ENCODE data around the gene PDRG1.
"Not testable (repeated sequence)": the region's sequence is repeated elsewhere in the genome, so short reads cannot be mapped to it uniquely, and the experiment has no call there.

PDRG1 gene

DNA sequence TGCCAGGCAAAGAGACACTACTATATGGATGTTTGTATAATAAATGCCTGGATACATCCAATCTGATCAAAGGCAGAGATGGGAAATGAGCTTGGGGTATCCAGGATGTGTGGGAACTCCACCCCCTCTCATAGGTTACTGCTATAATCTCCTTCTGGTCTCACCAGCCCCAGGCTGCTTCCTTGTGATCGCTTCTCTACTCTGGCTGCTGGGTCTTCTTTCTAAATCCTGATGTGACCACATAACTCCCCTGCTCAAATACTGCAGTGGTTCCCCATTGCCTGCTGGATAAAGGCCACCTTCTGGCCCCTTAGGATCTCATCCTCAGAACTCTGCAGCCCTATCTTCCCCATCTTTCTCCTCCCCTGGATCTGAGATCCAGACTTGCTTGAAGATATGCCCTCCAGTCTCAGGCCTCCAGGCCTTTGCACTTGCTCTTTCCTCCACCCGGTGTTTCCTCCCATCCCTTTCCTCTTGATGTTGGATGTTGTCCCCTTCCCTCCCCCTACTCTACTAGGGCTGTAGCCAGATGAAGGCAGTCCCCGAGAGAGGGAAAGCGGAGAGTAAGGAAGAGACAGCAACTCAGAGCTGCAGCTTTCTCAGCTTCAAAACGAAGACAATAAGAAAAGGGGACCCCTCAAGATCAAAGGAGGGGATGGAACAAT is 15.3 kb upstream of the PDRG1 start:
- no peak for DNase-seq

DNA sequence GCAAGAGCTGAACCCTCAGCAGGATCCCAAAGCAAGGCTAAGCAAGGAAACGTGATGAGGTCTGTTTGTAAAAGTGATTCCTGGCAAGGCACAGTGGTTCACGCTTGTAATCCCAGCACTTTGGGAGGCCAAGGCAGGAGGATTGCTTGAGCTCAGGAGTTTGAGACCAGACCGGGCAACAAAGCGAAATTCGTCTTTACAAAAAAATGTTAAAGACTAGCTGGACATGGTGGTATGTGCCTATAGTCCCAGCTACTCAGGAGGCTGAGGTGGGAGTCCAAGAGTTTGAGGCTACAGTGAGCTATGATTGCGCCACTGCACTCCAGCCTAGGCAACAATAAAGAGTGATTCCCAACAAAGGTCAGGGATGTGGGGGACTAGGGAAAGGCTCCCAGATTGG is 12.0 kb upstream of the PDRG1 start:
- no peak for DNase-seq

DNA sequence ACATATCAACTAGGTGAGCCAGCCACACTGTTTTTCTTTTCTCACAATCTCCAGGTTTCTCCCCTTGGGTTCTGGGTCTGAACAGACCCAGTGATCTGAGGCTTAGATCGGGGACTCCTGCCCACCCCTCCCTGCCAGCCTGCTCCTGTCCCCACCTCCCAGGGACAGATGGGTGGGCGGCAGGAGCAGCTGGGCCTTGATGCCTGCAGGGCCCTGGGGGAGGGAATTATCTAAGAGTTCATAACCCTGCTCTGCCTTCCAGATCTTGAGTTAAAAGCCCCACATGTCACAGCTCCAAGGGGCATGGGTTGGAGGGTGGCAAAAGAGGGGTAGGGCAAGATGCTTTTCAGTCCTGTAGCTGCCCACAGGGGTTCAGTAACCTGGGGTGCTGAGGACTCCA is 10.9 kb upstream of the PDRG1 start:
- DNase-seq: no peak

DNA sequence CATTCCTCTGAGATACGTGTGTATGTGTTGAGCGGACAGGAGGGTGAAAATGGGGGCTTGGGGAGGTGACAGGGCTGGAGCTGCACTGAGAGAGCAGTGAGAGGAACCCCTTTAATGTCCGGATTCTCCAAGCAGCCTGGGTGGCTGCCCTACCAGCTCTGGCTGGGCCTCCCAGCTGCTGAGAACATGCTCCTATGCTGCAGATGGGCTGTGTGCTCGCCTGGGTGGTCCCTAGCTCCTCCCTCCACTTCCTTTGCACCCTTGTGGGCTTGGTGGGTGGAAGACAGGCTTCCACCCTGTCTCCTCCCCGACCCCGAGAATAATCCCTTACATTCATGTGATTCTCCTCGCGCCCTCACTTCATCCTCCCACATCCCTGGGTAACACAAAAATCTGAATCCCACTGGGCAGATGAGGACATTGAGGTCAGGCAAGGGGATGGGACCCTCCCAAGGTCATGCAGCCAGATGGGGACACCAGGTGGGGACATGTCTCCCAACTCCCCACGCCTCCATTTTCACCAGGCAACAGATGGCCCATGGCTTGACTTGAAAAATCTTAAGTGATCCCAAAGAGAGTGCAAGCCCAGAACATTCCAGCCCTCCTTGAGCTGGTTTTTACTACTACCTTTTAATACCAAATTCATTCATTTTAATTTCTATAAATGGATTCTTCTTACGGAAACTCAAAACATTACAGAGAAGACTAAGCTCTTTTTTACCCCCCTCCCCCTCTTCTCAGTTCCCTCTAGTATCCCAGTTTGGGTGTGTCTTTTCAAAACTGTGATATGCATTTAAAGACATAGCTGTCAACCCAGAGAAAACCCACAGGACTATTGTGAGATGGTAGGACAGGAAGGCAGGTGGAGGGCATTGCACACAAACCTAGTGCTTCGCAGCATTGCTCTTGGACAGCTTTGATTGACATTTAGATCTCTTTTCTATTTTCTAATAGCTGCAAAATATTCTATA is 5.0 kb upstream of the PDRG1 start:
- DNase-seq: no peak

DNA sequence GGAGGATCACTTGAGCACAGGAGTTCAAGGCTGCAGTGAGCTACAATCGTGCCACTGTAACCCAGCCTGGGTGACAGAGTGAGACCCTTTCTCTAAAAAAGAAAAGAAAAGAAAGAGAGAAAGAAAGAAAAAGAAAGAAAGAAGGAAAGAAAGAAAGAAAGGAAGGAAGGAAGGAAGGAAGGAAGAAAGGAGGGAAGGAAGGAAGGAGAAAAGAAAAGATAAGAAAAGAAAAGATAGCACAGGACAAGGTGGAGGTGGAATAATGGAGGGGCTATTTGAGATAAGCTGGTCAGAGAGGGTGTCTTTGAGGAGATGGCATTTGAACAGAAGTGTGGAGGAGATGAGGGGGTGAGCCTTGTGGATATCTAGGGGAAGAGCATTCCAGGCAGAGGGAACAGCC is 2.7 kb upstream of the PDRG1 start:
- no peak for DNase-seq

DNA sequence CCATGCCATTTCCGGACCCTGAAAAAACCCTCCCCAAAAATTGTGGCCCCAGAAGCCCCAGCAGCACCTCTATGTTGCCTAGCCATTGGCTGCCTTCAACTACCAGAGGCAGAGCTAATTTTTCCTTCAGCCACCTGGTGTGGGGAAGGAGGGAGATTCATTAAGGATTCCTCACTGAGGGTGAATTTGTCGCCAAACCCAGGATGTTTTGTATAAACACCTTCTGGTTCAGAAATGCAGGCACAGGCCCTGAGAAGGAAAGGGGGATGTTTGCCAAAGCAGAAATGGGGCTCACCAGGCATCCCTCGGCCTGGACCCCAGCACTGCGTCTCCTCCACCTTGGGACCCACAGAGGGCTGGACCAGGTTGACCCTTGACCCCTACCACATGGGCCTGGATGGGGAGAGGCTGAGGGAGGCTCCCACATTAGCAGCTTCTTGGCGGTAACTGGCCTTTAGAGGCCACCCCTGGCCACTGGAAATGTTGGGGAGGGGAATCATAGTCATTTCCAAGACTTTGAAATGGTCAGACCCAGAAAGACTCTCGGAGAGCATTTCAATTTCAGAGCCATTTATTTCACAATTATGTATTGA is 1.8 kb upstream of the PDRG1 start:
- DNase-seq: no peak

DNA sequence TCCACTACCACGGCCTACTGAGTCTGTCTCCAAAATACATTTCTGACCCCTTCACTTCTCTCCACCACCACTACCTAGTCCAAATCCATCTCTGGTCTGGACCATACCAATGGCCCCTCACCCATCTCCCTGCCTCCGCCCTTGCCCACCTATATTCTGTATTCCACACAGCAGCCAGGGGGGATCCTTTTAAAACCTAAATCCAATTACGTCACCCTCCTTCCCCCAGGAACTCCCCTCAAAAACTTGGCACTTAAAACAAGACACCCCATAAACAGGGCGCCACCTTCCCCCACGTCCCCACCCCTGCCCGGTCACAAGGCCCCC is 680 bp downstream of the PDRG1 start:
- DNase-seq: no peak

DNA sequence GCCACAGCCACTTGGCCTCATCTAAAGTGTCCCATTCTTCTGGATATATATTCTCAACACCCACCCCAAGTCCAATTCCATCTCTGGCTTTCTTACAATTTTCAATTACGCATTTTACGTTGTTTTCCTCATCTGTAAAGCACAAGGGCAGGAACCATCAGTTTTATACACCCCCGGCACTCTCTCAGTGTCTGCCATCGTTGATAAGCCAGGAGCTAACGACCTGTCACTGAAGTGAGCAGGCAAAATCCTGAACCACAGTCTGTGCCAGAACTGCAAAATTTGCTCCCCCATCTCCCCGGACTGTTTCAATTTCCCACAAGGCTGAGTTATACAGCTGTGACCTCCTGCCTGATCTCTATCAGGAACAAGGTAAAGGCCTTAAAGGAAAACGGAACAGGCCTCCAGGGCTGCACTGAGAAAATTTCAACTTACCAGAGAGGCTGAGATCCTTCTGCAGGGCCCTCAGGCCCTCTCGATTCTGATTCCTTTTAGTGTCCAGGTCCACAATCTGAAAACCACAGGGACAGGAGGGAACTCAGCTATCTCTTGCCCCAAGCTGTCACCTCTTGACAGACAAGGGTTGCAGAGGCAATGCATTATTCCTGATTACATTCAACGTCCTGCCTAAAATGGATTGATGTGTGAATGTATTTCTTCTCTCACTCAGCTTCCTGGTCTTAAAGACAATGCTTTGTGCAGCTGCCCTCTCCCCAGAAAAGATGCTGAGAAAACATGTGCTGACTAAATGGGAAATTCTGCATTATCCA is 1.8 kb downstream of the PDRG1 start:
- DNase-seq: no peak

DNA sequence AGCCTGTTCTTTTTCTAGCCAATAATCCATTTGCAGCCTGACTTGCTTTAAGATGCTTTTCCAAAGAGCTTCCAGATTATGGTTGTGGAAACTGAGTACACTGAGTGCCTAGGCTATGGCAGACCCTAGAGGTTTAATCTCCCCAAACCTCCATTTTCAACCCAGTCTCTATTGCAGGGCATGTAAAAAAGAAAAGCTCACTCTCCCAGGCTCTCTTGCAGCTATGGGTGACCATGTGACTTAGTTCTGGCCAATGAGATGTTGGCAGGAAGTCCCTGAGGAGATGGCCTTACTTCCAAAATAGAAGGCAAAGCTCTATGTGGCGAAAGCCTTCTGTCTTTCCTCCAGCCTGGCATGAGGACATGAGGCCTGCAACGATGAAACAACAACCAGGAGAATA is 3.8 kb downstream of the PDRG1 start:
- DNase-seq: peak in 1 of 5 experiments; percentile 16

DNA sequence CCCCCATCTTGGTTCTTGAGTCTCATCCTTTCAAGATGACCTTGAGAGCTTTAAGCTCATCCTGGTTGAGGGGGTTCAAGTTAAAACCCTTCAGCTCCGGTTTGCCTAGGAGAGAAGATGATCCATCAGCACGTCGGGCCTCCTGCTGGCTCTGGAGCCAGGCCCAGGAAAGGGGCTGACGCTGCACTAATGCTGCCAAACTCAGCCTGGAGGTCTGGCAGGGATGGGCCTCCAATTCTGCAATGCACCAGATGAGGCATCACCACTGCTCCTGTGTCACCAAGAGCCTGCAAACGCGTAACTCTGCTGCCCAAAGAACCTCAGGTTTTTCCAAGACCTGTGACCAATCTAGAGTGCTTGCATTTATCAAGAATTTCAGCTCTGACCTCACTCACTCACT is 6.1 kb downstream of the PDRG1 start:
- DNase-seq: no peak

DNA sequence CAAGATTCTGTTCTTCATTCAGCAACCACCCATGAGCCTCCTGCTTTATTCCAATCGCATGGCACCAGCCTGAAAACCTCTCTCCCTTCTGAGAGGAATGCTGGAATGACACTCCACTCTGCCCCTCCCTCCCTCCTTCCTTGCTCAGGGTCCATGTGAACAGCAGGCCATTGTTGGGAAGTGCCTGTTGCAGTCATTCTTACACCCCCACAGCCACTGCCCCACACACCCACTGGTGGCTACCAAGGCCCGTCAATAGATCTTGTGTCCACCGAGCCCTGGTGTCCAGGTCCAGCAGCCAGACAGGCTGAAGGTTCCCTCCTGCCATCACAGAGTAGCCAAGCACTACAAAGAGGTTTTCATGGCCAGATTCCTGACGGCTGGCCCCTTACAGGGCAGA is 6.5 kb downstream of the PDRG1 start:
- DNase-seq: no peak

DNA sequence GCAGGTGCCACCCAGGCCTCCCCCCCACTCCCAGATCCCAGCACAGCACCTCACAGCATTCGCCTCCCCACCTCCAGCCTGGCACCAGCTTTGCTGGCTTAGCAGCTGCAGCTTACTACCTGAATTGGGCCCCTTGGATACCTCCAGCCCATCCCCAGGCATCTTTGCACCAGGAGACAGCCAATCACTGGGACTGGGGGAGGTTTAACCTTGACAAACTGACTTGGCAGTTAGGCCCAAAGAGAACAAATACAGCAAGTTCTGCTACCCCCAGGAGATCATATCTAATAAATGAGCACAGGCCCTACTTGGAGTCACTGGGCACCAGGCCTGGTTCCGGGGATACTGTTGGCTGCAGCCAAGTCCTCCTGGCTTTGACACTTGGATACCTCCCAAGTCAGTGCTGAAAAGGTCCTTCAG is 8.8 kb downstream of the PDRG1 start:
- DNase-seq: no peak

DNA sequence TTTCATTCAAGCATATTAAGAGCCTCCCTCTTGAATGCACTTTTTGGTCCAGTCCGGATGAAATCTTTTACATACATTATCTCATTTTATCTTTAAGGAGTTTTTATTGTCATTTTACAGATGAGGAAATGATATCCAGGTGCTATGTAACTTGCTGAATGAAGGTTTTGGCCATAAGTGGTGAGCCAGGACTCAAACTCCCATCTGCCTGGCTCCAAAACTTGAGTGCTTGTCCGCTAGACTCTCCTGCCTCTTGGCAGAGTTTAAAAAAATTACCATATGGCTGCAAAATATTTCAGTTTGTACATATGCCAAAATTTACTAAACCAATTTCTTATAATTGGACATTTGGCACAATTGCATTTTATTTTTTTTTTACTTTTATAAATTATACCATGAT is 12.2 kb downstream of the PDRG1 start:
- DNase-seq: no peak

DNA sequence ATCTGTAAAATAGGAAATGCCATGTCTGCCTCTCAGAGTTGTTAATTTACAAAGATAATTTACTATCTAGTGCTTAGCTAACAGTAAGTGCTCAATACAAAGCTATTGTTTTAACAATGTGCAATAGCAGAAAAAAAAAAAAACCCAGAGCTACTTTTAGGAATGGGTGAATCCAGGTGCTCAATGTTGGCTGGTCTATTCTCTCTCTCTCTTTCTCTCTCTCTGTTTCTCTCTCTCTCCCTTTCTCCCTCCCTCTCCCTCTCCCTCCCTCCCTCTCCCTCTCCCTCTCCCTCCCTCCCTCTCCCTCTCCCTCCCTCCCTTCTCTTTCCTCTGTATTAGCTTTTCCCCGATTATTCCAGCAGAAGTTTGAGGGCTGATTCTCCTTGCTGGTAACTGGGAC is 14.0 kb downstream of the PDRG1 start:
- DNase-seq: no peak

DNA sequence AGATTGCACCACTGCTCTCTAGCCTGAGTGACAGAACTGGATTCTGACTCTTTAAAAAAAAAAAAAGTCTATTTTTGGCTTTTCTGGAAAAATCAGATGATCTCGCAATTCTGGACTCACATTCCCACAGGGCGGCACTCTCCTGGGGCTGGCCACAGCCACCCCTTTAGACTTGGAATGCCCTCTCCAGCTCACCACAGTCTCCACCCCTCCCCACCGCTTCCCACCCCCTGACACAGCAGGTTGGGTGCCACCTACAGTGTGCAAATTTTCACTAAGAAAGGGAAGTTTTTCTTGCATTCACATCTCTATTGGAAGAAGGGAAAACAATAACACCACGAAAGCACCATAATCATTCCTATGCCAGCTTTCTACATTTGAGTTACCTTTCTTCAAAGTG is 15.4 kb downstream of the PDRG1 start:
- no peak for DNase-seq

DNA sequence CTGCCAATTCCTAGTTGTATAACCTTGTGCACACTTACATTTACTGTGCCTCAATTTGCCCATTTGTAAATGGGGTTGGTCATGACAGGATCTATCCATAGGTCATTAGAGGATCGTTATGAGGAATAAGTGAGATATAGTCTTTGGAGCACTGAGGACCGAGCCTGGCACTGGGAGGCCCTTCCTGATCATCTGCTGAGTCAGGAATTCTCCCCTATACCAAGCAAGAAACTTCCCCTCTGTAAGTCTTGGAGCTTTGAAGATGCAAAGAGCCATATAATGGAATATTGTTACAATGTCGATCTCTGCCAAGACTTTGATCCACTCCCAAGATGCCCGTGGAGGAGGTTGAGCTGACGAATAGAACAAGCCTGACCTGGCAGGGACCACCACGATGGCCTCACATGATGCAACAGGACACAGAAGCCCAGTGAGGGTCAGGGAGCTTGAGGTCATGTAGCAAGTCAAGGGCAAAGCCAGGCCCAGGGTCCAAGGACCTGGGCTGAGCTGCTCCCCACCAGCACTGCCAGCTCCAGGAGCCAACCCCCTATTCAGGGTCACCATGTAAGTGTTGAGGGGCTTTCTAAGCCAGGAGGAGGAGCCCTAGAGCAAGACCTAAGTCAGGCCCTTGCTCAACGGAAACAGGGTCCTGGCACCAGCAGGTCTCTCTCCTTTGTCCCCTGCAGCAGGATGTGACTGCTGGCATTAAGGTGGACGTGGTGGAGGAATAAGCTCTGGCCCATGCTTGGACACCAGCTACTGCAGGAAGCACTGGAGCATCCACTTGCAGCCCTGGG is 16.7 kb downstream of the PDRG1 start:
- no peak for DNase-seq

DNA sequence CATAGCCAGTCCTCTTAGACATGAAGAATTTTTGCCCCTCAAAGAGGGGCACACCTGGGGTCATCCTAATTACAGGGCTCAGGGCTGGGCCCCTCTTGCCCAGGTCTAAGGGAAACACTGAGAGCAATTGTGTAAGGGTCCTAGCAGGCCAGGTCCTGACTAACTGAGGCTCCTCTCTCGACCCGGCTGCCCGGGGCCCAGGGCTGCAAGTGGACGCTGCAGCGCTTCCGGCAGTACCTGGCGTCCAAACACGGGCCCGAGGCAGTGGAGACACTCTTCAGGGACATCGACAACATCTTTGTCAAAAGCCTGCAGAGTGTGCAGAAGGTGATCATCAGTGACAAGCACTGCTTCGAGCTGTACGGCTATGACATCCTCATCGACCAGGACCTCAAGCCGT is 17.4 kb downstream of the PDRG1 start:
- no peak for DNase-seq

DNA sequence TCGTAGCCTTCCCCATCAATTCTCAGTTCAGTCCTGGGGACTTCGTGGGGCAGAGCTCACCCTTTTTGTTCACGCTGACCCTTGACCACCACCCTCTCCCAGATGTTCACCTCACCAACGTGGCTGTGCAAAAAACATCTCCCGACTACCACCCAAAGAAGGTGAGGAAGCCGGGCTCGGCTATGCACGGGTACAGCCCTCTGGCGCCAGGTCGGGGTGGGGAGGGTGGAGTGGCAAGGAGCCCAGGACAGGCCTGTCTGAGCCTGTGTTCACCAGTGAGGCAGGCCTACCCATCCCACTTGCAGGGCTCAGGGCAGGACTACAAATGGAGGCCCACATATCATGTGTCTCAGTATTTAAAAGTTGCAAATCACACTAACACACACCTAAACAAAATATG is 18.1 kb downstream of the PDRG1 start:
- no peak for DNase-seq

DNA sequence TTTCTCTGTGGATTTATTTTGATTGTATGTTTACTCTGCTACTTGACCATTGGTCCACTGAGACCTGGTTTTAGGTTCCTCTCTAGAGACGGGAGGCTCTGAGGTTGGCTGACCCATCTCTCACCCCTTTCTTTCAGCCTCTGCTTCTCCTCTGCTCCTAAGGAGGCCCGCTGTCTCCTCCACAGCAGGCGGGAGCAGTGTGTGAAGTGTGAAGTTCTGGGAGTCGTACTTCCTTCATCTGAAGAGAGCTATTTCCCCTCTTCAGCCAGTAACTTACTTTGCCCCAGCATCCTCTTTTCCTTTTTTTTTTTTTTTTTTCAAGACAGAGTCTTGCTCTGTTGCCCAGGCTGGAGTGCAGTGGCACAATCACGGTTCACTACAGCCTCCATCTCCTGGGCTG is 21.1 kb downstream of the PDRG1 start:
- no peak for DNase-seq

DNA sequence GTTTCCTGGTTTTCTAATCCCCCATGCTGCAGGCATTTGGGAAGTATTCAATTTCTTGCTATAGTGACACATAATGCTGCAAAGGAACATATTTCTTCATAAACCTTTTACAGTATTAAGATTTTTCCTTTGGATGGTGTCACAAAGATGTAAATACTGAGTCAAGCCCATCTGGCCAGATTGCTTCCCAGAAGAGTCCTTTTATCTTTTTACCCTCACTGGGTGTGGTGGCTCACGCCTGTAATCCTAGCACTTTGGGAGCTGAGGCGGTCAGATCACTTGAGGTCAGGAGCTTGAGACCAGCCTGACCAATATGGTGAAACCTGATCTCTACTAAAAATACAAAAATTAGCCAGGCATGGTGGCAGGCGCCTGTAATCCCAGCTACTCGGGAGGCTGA is 22.2 kb downstream of the PDRG1 start:
- not testable (repeated sequence) for DNase-seq

DNA sequence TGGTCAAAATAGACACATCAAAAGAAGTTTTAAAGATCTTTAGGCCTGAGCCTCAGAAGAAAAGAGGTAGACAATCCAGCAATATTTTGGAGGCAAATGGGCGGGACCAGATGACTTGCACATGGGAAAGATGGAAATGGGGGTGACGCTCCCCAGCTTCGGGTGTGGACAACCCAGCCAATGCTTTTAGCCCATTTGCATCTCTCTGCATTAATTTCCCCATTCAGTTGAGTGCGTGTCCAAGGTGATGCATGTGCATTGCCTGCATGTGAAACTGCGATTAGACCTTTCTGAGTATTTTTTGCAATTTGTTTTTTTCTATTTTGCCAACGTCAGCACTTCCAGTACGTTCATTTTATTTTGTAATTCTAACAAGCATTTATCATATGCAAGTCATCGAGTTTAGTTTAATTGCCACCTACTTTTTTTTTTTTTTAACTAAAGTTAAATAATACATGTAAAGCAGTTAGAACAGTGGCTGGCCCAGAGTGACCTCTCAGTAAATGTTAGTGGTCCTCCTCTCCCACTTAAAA is 24.2 kb downstream of the PDRG1 start:
- no peak for DNase-seq

DNA sequence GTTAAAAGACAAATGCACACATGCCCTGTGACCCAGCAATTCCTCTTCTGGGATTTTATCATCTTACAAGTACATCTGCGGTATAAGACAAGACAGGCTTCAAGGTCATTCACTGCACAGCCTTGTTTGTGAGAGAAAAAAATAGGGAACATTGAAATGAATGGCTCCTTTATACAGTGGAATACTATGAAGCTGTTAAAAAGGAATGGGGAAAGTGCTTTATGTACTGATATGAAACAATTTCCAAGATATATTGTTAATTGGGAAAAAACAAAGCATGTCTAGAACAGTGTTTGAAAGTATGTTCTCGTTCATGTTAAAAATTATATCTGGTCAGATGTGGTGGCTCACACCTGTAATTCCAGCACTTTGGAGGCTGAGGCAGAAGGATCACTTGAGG is 25.4 kb downstream of the PDRG1 start:
- no peak for DNase-seq

Data from T-helper 2 cell (primary cell).